Neural progenitor cell (in vitro differentiated cells): ENCODE results near the gene LARP1. TPM values are rescaled to one million over a fixed set of nuclear protein-coding genes. Genes with fewer than 3 reads are reported as not detected.

ENCODE experiments used
- DNase-seq: peaks from one replicate; pipeline ENCODE4 v3.0.0-alpha.2; 2016; ENCODE audit warnings: low spot score
- H2AFZ ChIP-seq: fragments of 200-600 bp; sonication (generic); replicated peaks from 2 replicates; pipeline ENCODE4 v1.6.1; 2016; ENCODE audit warnings: antibody characterized with exemption
- H3F3A ChIP-seq: fragments of 200-600 bp; sonication (generic); 2 replicates; pipeline ENCODE4 v1.6.1; 2016; ENCODE audit warnings: antibody characterized with exemption, low read depth
- H3K27ac ChIP-seq: fragments of 200-600 bp; sonication (generic); 2 replicates; pipeline ENCODE4 v1.5.1; 2016; ENCODE audit warnings: mild to moderate bottlenecking
- H3K27me3 ChIP-seq: fragments of 200-600 bp; sonication (generic); 2 replicates; pipeline ENCODE4 v1.6.1; 2016; ENCODE audit warnings: mild to moderate bottlenecking, moderate library complexity
- H3K36me3 ChIP-seq: fragments of 200-600 bp; sonication (generic); 2 replicates; pipeline ENCODE4 v1.5.1; 2016
- H3K4me1 ChIP-seq: fragments of 200-600 bp; sonication (generic); 2 replicates; pipeline ENCODE4 v1.6.1; 2016; ENCODE audit warnings: mixed run types
- H3K4me2 ChIP-seq: fragments of 200-600 bp; sonication (generic); 2 replicates; pipeline ENCODE4 v1.6.1; 2016
- H3K4me3 ChIP-seq: fragments of 200-600 bp; sonication (generic); 2 replicates; pipeline ENCODE4 v1.5.1; 2016
- H3K79me2 ChIP-seq: fragments of 200-600 bp; sonication (generic); 2 replicates; pipeline ENCODE4 v1.6.1; 2016; ENCODE audit warnings: low read depth
- H3K9ac ChIP-seq: fragments of 200-600 bp; sonication (generic); 2 replicates; pipeline ENCODE4 v1.6.1; 2016
- H3K9me3 ChIP-seq: fragments of 200-600 bp; sonication (generic); 2 replicates; pipeline ENCODE4 v1.5.1; 2016; ENCODE audit warnings: low read depth
- H4K20me1 ChIP-seq: fragments of 200-600 bp; sonication (generic); 2 replicates; pipeline ENCODE4 v1.6.1; 2016; ENCODE audit warnings: low read depth
- H3K27ac Mint-ChIP-seq: 3 replicates; pipeline ENCODE4 v1.8.0; 2021; ENCODE audit warnings: mixed read lengths
- H3K27me3 Mint-ChIP-seq: 2 replicates; pipeline ENCODE4 v1.8.0; 2022; ENCODE audit warnings: low read depth, mild to moderate bottlenecking, inconsistent platforms, moderate library complexity, mixed read lengths; ENCODE audit not compliant: insufficient read depth
- H3K36me3 Mint-ChIP-seq: 3 replicates; pipeline ENCODE4 v1.8.0; 2021; ENCODE audit warnings: mixed read lengths
- H3K4me1 Mint-ChIP-seq: 3 replicates; pipeline ENCODE4 v1.8.0; 2021; ENCODE audit warnings: mixed read lengths
- H3K4me3 Mint-ChIP-seq: 3 replicates; pipeline ENCODE4 v1.8.0; 2021; ENCODE audit warnings: mild to moderate bottlenecking, moderate library complexity, mixed read lengths
- H3K9me3 Mint-ChIP-seq: 3 replicates; pipeline ENCODE4 v1.8.0; 2020; ENCODE audit warnings: mixed read lengths
- CTCF ChIP-seq: fragments of 200-600 bp; sonication (generic); IDR thresholded peaks from 2 replicates; pipeline ENCODE4 v1.5.1; 2017; ENCODE audit warnings: antibody characterized with exemption, mild to moderate bottlenecking
- EZH2 ChIP-seq: fragments of 200-600 bp; sonication (generic); IDR thresholded peaks from 2 replicates; pipeline ENCODE4 v1.6.1; 2017; ENCODE audit warnings: antibody characterized with exemption, mild to moderate bottlenecking, moderate library complexity
- EZH2phosphoT487 ChIP-seq: fragments of 200-600 bp; sonication (generic); IDR thresholded peaks from 2 replicates; pipeline ENCODE4 v1.6.1; 2017; ENCODE audit warnings: antibody characterized with exemption
- total RNA-seq: library from RNA; depleted of rRNA; stranded (reverse); fragments of >200 nt; gene quantifications from 2 replicates; pipeline ENCODE4 v1.2.3, GENCODE V29; 2015; ENCODE audit warnings: low replicate concordance

Gene LARP1
- total RNA-seq, 1 donor from 2014 or later, result 53.8 TPM

DNA sequence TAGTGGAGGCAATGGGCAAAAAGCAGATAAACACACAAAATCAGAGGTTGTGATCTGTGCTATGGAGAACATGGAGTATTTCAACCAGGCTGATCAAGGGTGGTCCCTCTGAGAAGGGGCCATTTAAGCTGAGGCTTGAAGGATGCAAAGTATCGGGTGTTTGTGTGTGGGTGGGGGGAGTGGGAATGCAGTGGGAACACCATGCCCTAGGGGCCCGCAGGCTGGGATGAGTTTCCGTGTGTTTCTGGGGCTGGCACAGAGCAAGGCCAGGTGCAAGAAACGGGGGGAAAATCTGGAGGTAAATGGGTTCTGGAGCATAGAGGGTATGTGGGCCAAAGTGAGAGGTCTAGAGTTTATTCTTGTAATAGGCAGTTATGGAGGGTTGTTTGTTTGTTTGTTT, 13.8 kb upstream of the LARP1 start:
- no peak overlapping the region for H3K27ac Mint-ChIP-seq
- H3K9ac ChIP-seq, result no peak overlapping the region
- peaks cover 17% of the 10 kb centered on the region for H3K4me1 Mint-ChIP-seq
- H3K79me2 ChIP-seq, result no peaks in the 10 kb centered on the region
- H3F3A ChIP-seq, result peaks cover 15% of the 10 kb centered on the region
- H3K4me3 Mint-ChIP-seq, result no peak overlapping the region
- no peaks in the 10 kb centered on the region for H3K36me3 Mint-ChIP-seq
- DNase-seq, result no peak
- H3K9me3 Mint-ChIP-seq, result no peaks in the 10 kb centered on the region
- no peak overlapping the region for H3K4me3 ChIP-seq
- no peaks in the 10 kb centered on the region for H3K36me3 ChIP-seq
- no peaks in the 10 kb centered on the region for H3K27me3 ChIP-seq
- H3K27me3 Mint-ChIP-seq, result peaks cover 4% of the 10 kb centered on the region
- no peaks in the 10 kb centered on the region for H4K20me1 ChIP-seq
- no peak overlapping the region for H3K4me2 ChIP-seq
- H2AFZ ChIP-seq, result no peak overlapping the region
- no peaks in the 10 kb centered on the region for H3K9me3 ChIP-seq
- H3K27ac ChIP-seq, result no peak overlapping the region
- peaks cover 17% of the 10 kb centered on the region for H3K4me1 ChIP-seq
- TF ChIP-seq EZH2 (no peak), CTCF (no peak), EZH2phosphoT487 (no peak)

GRCh38 chr5:154743812-154744211, 11.4 kb upstream of the LARP1 start:
- peaks cover 15% of the 10 kb centered on the region for H3F3A ChIP-seq
- H2AFZ ChIP-seq, result no peak overlapping the region
- H3K4me1 ChIP-seq, result peaks cover 12% of the 10 kb centered on the region
- H3K4me3 ChIP-seq, result no peak overlapping the region
- Mint-ChIP-seq H3K27me3 (peaks cover 4% of the 10 kb centered on the region), H3K27ac (no peak overlapping the region), H3K9me3 (no peaks in the 10 kb centered on the region), H3K4me1 (peaks cover 11% of the 10 kb centered on the region), H3K4me3 (no peak overlapping the region), H3K36me3 (no peaks in the 10 kb centered on the region)
- H3K4me2 ChIP-seq, result no peak overlapping the region
- H4K20me1 ChIP-seq, result no peaks in the 10 kb centered on the region
- TF ChIP-seq EZH2phosphoT487 (no peak), EZH2 (no peak), CTCF (no peak)
- no peak overlapping the region for H3K27ac ChIP-seq
- H3K36me3 ChIP-seq, result no peaks in the 10 kb centered on the region
- H3K9ac ChIP-seq, result no peak overlapping the region
- no peaks in the 10 kb centered on the region for H3K27me3 ChIP-seq
- no peak for DNase-seq
- H3K79me2 ChIP-seq, result no peaks in the 10 kb centered on the region
- H3K9me3 ChIP-seq, result no peaks in the 10 kb centered on the region

GRCh38 chr5:154745349-154745748, 9.8 kb upstream of the LARP1 start:
- Mint-ChIP-seq H3K9me3 (no peaks in the 10 kb centered on the region), H3K36me3 (no peaks in the 10 kb centered on the region), H3K27me3 (peaks cover 3% of the 10 kb centered on the region), H3K4me3 (no peak overlapping the region), H3K4me1 (peaks cover 16% of the 10 kb centered on the region), H3K27ac (no peak overlapping the region)
- H3K36me3 ChIP-seq, result no peaks in the 10 kb centered on the region
- H3K79me2 ChIP-seq, result no peaks in the 10 kb centered on the region
- H3K9ac ChIP-seq, result no peak overlapping the region
- no peak for DNase-seq
- peaks cover 11% of the 10 kb centered on the region for H3F3A ChIP-seq
- TF ChIP-seq EZH2 (no peak), EZH2phosphoT487 (no peak), CTCF (no peak)
- no peak overlapping the region for H3K27ac ChIP-seq
- H4K20me1 ChIP-seq, result no peaks in the 10 kb centered on the region
- H3K27me3 ChIP-seq, result no peaks in the 10 kb centered on the region
- H2AFZ ChIP-seq, result no peak overlapping the region
- H3K4me2 ChIP-seq, result no peak overlapping the region
- no peak overlapping the region for H3K4me3 ChIP-seq
- H3K4me1 ChIP-seq, result peaks cover 10% of the 10 kb centered on the region
- H3K9me3 ChIP-seq, result no peaks in the 10 kb centered on the region
